Tibial artery (tissue), 4 donors: Measurements from ENCODE around the gene ATOX1.
A peak's percentile ranks its signal among the peaks of the same experiment; 100 is the strongest.
"Not testable (repeated sequence)": the region's sequence is repeated elsewhere in the genome, so short reads cannot be mapped to it uniquely, and the experiment has no call there.

Experiments used
- DNase-seq, 2 donors: peaks; one replicate each; pipeline ENCODE4 v3.0.0-alpha.2; 2019
- H3K27ac ChIP-seq, 2 donors: fragments of 200-600 bp; sonication (generic) in 1 of 2; 1 replicate in 1 of 2; 2 replicates in 1 of 2; pipeline ENCODE4 v1.5.1; 2018 to 2019; ENCODE audit warnings: mild to moderate bottlenecking in 1 of 2
- H3K27me3 ChIP-seq, 2 donors: fragments of 200-600 bp; sonication (generic) in 1 of 2; one replicate each; pipeline versions ENCODE4 v1.5.1 to v1.6.0; 2016 to 2019
- H3K36me3 ChIP-seq, 3 donors: fragments of 200-600 bp; sonication (generic) in 2 of 3; one replicate each; pipeline ENCODE4 v1.5.1; 2016 to 2019; ENCODE audit warnings: mild to moderate bottlenecking in 2 of 3
- H3K4me1 ChIP-seq, 4 donors: fragments of 200-600 bp; sonication (generic) in 2 of 4; 1 replicate in 3 of 4; 2 replicates in 1 of 4; pipeline ENCODE4 v1.5.1; 2016 to 2019
- H3K4me3 ChIP-seq, 2 donors: fragments of 200-600 bp; sonication (generic) in 1 of 2; 1 replicate in 1 of 2; 2 replicates in 1 of 2; pipeline ENCODE4 v1.5.1; 2018 to 2019; ENCODE audit warnings: mild to moderate bottlenecking in 2 of 2
- H3K9me3 ChIP-seq, 3 donors: fragments of 200-600 bp; sonication (generic) in 1 of 3; one replicate each; pipeline ENCODE4 v1.5.1; 2016 to 2019
- intact Hi-C: fragments of 100-400 bp; cut with DNase I; formaldehyde crosslinking; loops from one replicate; pipeline ENCODE4 v1.15.0; 2023; ENCODE audit warnings: low total_unique reads
- TF ChIP-seq, protein P1 (sequence below), 2 experiments: fragments of 200-600 bp in 1 of 2; fragments of 450-650 bp in 1 of 2; IDR thresholded peaks; one replicate each; pipeline ENCODE4 v1.5.1; 2017 to 2019; ENCODE audit warnings: antibody characterized with exemption in 2 of 2, mild to moderate bottlenecking in 1 of 2, moderate library complexity in 1 of 2

The ATOX1 gene

DNA sequence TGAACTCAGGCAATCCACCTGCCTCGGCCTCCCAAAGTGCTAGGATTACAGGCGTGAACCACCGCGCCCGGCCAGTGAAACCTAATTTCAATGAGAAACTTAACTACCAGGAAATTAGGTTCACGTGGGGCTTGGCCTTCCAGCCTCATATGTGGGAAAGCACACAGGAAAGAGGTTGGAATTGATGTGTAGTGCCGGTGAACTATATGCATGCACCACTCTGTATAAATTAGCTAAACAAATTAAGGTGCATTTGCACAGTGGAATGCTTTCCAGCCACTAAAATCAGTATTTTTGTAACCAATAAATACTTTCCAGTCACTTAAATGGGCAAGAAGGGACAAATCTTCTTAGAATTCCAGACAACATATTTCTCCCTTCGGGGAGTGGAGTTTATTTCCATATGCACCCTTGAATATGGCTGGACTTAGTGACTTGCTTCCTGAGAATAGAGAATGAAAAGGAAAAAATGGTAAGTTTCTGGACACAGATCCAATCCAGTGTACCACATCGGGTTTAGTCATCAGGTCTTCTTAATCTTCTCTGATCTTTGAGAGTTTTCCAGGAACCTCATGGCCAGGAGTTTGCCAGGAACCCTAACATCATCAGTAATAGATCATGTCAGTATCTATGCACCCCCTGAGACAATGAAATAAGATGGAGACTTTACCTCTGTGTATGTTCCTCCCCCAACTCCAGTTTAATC lies 24.9 kb downstream of the ATOX1 start:
- H3K27me3 ChIP-seq = no peaks in the 10 kb centered on the region
- no peaks in the 10 kb centered on the region for H3K9me3 ChIP-seq
- no peak overlapping the region for H3K4me3 ChIP-seq
- intact Hi-C loops = no loop called here
- no peak for DNase-seq
- TF ChIP-seq, protein P1, sequence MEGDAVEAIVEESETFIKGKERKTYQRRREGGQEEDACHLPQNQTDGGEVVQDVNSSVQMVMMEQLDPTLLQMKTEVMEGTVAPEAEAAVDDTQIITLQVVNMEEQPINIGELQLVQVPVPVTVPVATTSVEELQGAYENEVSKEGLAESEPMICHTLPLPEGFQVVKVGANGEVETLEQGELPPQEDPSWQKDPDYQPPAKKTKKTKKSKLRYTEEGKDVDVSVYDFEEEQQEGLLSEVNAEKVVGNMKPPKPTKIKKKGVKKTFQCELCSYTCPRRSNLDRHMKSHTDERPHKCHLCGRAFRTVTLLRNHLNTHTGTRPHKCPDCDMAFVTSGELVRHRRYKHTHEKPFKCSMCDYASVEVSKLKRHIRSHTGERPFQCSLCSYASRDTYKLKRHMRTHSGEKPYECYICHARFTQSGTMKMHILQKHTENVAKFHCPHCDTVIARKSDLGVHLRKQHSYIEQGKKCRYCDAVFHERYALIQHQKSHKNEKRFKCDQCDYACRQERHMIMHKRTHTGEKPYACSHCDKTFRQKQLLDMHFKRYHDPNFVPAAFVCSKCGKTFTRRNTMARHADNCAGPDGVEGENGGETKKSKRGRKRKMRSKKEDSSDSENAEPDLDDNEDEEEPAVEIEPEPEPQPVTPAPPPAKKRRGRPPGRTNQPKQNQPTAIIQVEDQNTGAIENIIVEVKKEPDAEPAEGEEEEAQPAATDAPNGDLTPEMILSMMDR (IDR thresholded peaks at IDR 0.05) = no peak
- H3K36me3 ChIP-seq = peaks cover 0 to 7% (median 0%) of the 10 kb centered on the region in 3 donors
- H3K4me1 ChIP-seq = peaks cover 0 to 7% (median 0%) of the 10 kb centered on the region in 4 donors
- H3K27ac ChIP-seq = no peak overlapping the region

DNA sequence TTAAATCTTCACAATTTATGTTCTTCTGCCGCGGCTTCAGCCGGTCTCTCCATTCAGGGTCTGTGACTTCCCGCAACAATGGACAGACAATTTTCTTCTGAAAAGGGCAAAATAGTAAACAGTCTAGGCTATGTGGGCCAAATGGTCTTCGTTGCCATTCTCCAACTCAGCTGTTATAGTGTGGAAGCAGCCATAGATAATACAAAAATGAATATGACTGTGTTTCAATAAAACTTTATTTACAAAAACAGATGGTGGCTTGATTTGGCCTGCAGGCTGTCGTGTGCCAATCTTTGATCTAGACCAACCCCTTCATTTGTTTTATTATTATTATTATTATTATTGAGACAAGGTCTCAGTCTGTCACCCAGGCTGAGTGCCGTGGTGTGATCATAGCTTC lies 28.1 kb downstream of the ATOX1 start:
- intact Hi-C loops = no loop called here
- TF ChIP-seq, protein P1 (IDR thresholded peaks at IDR 0.05) = no peak
- Histone ChIP-seq H3K9me3 (no peaks in the 10 kb centered on the region), H3K4me1 (no peaks in the 10 kb centered on the region), H3K27me3 (no peaks in the 10 kb centered on the region), H3K36me3 (peaks cover 0 to 7% (median 0%) of the 10 kb centered on the region in 3 donors), H3K27ac (no peak overlapping the region), H3K4me3 (no peak overlapping the region)
- DNase-seq = no peak

DNA sequence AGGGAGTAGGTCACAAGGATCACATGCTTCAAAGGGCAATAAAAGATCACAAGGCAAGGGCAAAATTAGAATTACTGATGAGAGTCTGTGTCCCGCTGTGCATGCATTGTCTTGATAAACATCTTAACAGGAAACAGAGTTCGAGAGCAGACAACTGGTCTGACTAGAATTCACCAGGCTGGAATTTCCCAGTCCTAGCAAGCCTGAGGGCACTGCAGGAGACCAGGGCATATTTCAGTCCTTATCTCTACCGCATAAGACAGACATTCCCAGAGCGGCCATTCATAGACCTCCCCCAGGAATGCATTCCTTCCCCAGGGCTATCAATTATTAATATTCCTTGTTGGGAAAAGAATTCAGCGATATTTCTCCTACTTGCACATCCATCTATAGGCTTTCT lies 28.8 kb downstream of the ATOX1 start:
- H3K27me3 ChIP-seq, intact Hi-C loops, DNase-seq, H3K4me1 ChIP-seq, H3K4me3 ChIP-seq, H3K27ac ChIP-seq, H3K36me3 ChIP-seq, H3K9me3 ChIP-seq: not testable (repeated sequence)

DNA sequence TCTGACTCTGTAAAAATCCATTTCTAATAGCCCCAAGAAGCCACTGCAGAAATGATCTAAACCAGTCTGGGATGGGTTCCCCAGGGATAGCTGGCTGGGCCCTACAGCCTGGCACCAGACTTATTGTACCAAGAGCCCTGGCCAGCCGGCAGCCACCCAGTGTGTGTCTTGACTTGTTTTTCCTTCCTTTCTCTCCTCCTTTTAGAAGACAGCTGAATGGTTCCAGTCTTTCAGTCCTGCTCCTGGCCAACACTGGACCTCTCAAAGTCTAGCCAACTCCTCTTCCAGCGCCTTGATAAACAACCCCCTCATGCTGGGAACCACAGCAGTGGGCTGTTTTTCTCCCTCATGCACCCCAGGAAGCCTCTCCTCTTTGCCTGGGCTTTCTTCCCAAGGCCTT lies 34.1 kb downstream of the ATOX1 start:
- TF ChIP-seq, protein P1 (IDR thresholded peaks at IDR 0.05) = no peak
- Histone ChIP-seq H3K4me3 (no peak overlapping the region), H3K27ac (peak overlapping the region; percentile 46 to 54), H3K4me1 (peaks cover 0 to 39% (median 6%) of the 10 kb centered on the region in 4 donors), H3K36me3 (peaks cover 0 to under 1% (median 0%) of the 10 kb centered on the region in 3 donors), H3K27me3 (no peaks in the 10 kb centered on the region), H3K9me3 (no peaks in the 10 kb centered on the region)
- intact Hi-C loops = no loop called here
- peak in 1 of 2 donors; percentile 74 for DNase-seq

DNA sequence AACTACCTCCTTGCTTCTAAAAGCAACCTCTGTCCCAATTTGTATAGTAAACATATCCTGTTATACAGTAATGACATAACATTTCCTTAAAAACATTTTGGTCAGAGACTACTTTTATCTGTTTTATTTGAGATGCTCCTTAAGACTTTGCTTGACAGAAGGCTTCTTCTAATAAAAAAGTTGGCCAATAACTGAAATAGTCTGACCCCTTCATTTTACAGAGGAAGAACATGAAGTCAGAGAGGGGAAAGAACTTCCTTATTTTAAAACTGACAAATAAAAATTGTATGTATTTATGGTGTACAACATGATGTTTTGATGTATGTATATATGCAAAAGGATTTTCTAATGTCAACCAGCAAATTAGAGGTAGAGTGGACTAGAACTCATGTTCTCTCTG lies 35.9 kb downstream of the ATOX1 start:
- Histone ChIP-seq H3K27ac (peak overlapping the region in 1 of 2 donors; percentile 29), H3K9me3 (no peaks in the 10 kb centered on the region), H3K4me1 (peaks cover 0 to 57% (median 22%) of the 10 kb centered on the region in 4 donors), H3K4me3 (no peak overlapping the region), H3K27me3 (no peaks in the 10 kb centered on the region), H3K36me3 (no peaks in the 10 kb centered on the region)
- intact Hi-C loops = no loop called here
- TF ChIP-seq, protein P1 (IDR thresholded peaks at IDR 0.05) = no peak
- no peak for DNase-seq

DNA sequence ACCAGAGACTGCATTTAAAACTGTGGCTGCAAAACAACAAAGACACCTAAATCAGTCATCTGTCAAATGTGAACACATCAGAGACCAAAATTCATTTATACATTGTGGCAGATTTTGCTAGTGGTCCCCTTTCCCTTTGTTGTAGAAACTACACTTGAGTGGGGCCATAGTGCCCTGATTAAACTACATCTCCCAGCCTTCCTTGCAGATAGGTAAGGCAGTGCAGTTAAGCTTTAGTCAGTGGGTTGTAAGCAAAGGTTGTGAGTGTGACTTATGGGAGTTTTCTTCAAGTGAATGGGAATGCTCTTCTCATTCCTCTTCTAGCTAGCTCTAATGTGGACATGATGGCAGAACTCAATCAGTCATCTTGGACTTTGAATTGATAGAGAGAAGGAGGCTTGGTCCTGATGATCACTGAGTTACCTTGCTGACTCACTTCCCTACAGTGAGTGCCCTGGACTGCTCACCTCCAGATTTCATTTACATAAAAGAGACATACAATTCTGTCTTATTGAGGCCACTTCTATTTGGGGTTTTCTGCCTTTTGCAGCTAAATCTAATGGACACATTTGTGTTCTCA lies 36.5 kb downstream of the ATOX1 start:
- TF ChIP-seq, protein P1 (IDR thresholded peaks at IDR 0.05) = no peak
- no peaks in the 10 kb centered on the region for H3K9me3 ChIP-seq
- DNase-seq = no peak
- intact Hi-C loops = no loop called here
- peak overlapping the region; percentile 29 to 41 for H3K27ac ChIP-seq
- no peaks in the 10 kb centered on the region for H3K27me3 ChIP-seq
- H3K4me1 ChIP-seq = peaks cover 0 to 64% (median 28%) of the 10 kb centered on the region in 4 donors
- no peaks in the 10 kb centered on the region for H3K36me3 ChIP-seq
- no peak overlapping the region for H3K4me3 ChIP-seq
